ENCODE data around the gene MAN2A1.

The MAN2A1 gene

DNA sequence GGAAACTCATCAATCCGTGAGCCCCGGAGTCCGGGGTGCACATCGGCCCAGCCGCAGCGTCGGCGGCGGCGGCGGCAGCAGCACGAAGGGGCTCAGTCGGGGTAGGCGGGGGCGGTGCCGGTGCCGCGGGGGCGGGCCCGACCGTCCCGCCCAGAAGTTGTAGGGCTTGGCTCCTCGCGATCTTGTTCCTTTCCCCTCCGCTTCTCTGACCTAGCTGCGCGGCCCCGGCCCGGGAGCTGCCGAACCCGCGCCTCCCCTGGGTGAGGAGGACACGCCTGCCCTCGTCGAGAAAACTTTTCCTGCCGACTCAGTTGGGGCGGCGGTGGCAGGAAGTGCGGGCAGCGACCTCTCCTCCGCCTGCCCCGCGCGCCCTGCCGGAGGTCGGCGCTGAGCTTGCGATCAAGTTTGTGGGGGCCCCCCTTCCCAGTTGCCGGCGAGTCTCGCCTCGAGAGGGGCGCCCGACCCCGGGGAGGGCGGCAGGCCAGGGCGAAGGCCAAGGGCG is at the start of gene MAN2A1:
Gene MAN2A1 (plus strand): TSS at position 188 of the 502 bp plus-strand sequence. CDS start 491 bp downstream, outside the sequence.
- DNase-seq (ENCODE audit: low spot score): peak; percentile 77

DNA sequence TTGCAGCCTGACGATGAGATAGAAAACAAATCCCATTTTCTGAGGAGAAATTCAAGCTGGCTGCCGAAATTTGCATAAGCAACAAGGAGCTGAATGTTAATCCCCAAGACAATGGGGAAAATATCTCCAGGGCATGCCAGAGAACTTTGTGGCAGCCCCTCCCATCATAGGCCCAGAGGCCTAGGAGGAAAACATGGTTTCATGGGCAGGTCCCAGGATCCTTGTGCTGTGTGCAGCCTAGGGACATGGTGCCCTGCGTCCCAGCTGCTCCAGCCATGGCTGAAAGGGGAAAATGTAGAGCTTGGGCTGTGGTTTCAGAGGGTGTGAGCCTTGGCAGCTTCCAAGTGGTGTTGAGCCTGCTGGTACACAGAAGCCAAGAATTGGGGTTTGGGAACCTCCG is 48.8 kb upstream of the MAN2A1 start:
- no peak for DNase-seq (ENCODE audit: low spot score)

DNA sequence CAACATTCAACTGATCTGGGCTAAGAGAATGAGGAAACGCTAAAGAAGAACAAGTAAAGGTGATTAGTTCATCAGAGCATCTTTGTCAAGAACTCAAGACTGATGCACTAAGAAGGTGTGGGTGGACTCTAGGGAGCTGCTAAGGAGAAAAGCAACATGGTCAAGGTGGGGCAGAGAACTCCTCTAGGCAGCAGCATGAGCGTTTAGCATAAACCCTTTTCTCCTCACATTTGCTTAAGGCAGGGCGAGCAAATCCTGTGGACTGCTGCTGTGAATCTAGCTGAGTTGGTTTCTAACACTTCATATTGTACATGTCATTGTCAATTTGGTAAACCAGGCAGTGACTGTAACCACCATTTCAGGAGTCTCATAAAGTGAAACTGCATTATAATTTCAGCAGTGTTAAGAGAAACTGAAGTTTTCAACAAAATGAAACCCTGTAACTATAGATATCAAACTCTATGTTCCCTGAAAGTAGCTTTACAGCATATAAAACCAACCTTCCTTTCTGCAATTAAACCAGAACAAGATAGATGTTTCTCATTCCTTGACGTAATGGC is 45.9 kb upstream of the MAN2A1 start:
- DNase-seq (ENCODE audit: low spot score): no peak

DNA sequence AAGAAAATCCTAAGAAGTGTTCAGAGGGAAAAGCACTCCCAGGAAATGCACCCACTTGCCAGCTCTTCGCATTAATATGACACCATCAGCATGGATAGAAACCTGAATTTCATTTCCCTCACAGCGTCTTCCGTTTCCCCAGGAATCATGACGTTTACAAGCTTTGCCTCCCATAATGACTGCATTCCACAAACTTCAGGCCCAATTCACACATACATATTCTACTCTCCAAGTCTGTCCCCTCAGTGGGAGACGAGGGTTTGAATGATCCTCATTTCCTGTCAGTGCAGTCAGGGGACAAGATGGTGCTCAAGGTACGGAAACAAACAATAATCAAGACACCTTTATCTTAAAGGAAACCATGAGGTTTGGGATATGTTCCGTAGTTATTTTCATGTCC is 44.9 kb upstream of the MAN2A1 start:
- DNase-seq (ENCODE audit: low spot score): no peak

DNA sequence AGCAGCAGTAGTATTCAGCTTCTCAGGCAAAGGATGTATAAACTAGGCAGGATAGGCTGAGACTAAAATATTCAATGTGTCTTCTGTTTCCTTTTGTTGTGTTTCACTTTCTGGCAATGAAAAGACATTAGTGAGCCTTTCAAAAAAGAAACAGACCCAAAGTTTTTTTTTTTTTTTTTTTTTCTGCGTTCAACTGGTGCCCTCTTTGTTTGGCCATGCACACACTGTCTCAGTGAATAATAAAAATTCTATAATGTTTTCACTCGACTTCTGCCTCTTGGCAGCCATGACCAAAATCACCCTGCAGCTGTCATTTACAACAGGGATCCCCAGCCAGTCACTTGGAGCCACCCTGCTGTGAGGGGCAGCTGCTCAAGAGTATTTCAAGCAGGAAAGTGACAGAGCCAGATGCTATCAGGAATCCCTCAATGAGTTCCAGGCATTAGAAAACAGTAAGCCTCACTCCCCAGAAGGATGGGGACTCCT is 44.0 kb upstream of the MAN2A1 start:
- DNase-seq (ENCODE audit: low spot score): peak; percentile 80

DNA sequence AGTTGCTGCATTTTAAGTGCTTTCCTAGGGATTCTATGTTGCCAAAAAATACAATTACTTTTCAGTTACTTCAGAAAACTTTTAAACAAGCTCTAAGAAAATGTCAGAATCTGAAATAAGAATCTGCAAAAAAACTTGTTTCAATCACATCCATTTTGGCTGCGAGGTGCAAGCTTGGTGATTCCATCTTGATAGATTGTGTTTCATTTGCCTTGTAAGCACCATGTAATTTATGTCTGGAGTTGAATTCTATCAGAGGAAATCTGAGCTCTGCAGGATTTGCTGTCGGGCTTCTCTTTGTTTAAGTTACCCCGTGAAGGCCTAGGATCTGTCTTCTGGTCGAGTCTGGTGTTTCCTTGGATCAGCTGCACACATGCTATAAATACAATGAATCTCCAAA is 40.4 kb upstream of the MAN2A1 start:
- DNase-seq (ENCODE audit: low spot score): no peak

DNA sequence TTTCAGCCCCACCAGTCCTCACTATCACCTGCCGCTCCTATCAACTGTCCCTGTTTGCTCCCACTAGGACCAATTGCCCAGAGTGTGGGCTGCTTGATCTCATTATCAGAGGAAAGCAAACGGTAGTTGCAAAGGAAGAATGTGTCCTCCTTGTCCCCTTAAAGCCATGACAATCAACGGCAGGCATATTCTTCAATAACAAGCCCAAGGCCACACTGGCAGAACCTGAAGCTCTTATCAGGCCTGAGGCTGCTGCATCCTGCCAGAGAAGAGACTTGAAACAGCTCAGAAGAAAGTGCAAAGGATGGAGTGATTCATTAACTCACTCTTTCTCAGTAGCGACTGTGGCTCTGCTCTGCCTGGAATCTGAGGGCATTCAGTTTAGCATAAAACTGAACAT is 39.2 kb upstream of the MAN2A1 start:
- DNase-seq (ENCODE audit: low spot score): no peak

DNA sequence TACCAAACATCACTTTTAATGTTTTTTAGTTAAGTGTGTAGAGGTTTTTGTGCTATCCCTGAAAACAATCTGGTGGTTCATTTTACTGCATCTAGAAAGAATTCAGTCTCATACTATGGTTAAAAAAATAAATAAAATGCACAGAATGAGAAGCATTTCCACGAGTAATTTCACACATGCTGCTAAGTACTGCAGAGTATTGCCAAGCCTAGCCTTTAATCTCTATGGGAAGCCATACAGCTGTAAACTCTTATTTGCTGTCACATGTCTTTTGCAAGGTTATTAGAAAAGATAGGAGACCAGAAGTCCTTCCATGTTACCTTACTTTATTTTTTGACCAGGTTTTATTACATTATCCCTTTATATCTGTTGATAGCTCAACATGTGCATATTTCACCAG is 37.6 kb upstream of the MAN2A1 start:
- DNase-seq (ENCODE audit: low spot score): no peak

DNA sequence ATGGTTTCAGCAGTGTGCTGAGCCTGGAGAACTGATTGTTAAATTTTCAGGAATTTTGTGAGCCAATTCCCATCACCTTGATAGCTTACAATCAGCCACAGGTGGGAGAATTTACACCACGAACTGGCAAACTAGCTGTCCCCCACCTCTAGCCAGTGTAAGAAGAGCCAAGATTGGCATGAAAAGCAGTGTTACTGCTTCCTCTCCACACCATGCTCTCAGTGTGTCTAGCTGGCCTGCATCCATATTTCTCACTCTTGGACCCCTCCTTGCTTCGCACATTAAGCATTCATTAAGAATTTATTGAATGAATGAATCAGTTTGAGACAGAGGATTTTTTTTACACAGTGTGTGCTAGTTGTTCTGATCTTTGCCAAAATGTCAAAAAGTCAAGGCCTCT is 36.7 kb upstream of the MAN2A1 start:
- DNase-seq (ENCODE audit: low spot score): no peak

DNA sequence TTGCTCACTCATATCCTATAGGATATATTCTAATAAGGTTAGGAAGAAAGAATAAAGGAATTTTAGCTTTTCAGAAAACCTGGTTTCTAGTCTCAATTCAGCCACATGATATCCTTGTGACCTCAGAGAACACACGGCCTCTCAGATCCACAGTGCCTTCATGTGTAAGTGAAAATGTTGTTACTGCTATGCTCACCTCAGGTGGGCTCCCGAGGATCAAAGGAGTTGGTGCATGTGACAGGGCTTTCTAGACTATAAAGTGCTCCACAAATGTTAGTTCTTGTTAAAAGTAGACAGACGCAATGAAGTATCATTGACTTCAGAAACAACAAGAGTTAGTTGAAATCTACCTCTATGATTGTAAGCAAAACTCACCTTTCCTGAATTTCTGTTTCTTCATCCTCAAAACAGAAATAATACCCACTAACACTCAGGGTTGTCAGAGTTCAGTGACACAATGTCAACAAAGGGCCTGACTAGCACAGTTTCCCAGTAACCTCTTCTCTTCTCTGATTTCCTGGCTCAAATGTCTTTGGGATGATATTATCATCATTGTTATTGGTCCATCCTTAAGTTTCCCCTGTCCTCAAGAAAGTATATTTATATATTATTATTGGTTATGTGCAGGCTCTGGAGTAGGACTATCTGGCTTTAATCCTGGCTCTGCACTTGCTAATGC is 36.0 kb upstream of the MAN2A1 start:
- no peak for DNase-seq (ENCODE audit: low spot score)

DNA sequence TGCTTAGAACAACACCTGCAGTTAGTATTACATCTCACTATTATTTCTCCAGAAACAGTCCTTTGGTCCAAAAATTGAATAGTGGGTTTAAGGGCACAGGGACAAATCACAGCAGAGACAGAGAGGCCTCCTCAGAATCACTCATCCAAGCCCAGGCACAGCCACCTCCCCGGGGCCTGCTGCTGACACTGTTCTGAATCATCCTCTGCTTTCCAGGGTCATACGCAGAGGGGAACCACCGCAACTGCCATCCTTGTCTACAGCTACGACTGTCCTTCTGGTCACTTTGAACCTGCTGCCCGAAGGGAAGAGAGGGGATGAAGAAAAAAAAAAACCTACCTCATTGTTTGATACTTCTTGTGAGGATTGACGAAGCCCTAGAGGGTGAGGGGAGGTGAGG is 35.3 kb upstream of the MAN2A1 start:
- DNase-seq (ENCODE audit: low spot score): no peak

DNA sequence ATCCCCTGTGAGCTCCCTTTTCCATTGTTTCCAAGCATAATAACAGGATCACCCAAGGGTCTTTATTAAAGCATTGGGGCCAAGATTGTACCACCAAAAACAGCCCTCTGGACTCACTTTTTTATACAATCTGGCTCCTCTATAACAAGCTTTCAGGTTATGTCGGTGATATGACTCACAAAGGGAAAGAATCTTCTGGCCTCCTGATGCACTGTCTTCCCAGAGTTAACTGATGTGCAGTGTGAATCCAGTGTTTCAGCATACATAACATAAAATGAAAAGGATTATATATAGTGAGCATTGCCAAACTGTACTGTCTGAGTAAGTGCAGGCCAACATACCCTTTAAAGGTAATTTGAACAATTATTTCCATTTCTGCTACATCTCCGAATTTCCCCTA is 33.9 kb upstream of the MAN2A1 start:
- DNase-seq (ENCODE audit: low spot score): no peak

DNA sequence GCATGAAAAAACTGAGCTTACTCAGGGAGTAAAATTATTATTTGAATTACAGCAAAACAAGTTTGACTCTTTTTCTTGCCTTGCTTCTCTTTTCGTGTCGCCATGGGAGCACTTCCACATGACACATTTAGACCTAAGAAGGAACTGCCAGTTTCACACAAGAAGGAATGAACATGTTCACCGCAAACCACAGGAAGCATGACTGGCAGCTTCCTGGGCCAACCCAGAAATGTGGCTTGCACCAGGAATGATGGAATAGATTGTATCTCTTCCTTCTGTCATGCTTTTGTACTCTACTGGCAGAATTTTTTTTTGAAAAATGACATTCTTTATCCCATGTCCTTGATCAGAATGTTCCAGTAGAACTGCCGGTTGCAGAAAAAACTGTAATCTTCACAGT is 32.9 kb upstream of the MAN2A1 start:
- DNase-seq (ENCODE audit: low spot score): peak; percentile 70

DNA sequence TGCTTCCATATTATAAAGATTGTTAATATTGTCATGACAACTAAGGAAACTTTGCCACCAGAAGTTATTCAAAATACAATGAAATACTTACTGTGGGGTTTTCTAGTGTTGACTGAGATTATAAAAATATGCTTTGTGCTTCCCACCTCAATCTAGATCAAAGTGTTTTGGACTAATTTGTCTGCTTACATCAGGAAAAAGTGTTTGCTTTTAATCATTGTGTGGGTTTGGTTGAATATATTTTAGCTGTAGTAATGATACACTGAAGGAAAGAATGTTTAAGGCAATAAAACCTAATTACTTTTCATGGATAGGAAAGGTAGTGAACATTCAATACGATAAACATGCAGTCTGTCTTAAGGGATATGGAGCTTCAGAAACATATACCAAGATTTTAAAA is 29.8 kb upstream of the MAN2A1 start:
- no peak for DNase-seq (ENCODE audit: low spot score)

DNA sequence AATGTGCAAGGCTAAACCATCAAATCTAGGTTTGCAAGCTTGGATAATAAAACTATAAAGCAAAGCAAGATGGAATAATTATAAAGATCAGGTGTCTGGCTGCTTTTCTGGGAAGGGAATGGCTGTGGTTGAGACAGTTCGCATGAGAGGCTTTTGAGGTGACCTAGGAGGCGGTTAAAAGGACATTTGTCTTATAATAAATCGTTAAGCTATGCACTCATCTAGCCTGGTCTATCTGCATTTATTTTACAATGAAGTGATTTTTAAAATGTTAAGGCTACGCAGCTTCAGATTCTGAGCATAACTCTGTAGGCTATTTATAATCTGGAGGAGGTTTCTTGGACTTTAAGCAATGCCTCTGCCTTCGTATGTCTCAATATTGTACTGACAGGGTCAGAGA is 29.4 kb upstream of the MAN2A1 start:
- DNase-seq (ENCODE audit: low spot score): no peak

DNA sequence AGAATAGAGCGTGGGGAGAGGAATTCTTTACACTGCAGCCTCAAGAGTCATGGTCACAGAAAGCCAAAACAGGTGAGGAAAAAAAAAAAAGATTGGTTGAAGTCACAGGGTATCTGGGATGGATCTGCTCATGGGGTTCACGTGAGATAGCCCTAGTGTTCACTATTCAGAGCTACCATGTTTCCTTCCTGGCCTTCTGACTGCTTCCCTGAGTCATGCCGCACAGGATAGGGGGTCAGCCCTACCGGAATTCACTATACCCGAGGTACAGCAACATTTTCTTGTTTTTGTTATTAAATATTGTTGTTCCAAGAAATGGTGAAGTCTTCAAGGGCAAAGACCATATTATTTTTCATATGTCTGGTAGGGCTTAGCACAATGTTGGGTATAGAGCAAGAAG is 21.5 kb upstream of the MAN2A1 start:
- no peak for DNase-seq (ENCODE audit: low spot score)

DNA sequence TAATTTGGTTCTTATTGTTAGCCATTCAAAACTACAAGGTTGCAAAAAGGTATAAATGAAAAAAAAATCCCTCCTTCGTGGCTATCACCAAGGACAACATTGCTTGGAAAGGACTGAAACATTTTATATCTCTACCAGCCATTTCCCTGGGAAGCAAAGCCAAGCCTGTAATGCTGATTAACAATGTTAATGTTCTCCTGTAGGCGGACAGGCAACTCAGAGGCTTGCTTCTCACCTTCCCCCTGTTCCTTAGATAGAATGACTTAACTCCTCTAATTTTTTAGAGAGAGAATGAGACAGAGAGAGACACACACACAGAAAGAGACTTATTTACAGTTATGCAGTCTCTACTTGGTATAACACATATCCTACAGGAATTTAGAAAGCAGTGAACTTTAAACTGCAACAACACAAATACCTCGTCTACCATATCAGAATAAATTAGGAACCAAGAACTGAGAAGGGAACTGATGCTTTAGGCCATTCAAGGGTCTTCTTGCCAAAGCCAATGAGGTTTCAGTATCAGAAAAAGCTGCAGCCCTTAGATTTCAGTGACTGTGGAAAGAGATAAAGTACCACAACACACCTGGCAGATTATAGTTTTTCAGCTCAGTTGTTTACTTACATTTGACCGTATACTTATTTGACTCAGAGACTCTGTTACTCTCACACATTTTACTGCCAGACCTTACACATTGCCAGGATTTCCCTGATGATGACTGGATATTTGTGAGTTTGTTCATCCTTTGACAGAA is 20.9 kb upstream of the MAN2A1 start:
- no peak for DNase-seq (ENCODE audit: low spot score)

DNA sequence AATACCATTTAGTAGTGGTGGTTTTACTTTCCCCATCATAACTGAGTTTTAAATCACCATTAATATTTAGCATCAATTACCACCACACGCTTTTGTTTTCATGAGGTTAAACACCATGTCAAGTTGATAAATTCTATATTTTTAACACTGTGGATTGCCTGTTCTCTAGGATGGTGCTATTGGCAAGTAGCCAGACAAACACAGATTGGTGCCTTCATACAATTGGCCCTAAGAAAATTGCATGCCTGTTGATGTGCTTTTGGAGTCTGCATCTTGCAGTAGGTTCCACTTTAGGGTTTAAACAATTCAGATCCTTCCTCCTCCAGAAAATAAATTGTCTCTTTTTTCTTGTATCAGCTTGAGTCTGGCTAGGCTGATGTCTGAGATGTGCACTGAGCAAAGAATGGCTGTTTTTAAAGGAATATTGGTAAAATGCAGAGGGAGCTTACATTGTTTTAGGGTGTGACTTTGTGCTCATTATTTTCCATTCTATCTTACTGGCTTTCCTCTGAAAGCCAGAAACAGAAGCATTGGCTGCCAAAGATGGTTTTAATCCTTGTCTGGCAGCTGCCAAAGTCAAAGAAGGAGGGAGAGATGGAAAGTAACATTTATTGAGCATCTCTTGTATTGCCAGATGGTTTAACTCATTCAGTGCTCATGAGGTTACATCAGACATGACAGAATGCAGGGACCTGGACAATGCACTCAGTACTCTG is 19.6 kb upstream of the MAN2A1 start:
- DNase-seq (ENCODE audit: low spot score): no peak

DNA sequence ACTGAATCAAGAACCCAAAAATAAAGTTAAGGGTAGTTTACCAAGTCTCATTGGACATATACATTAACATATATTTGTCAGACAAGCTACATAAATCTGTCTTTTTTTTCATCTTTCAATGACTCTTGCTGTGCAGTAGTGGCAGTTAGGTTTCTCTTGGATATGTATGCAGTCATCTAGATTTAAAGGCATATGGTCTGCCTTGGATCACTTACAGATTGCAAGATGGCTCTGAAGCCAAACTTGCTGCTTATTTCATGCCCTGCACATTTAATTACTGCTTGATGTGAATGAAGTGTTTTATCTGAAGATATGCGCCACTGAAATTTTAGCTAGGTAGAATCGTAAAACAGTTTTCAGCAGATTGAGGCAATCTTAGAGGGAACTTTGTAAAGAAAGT is 18.6 kb upstream of the MAN2A1 start:
- no peak for DNase-seq (ENCODE audit: low spot score)

DNA sequence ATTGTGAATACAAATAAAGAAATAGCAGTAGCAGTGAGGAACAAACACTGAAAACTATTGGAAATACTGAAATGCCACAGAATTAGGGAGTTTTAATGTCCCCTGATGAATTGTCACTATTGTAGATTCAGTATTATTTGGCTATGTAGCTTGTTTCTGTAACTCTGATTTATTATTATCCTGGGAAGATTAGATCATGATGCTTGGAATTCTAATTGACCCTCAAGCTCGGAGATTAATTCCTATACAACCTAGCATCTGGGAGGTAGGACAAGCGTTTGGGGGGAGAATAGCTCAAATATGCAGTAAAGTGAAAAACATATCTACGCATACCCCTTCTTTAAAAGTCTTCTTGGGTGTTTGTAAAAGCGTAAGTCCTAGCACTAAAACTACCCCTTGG is 15.1 kb upstream of the MAN2A1 start:
- DNase-seq (ENCODE audit: low spot score): no peak

DNA sequence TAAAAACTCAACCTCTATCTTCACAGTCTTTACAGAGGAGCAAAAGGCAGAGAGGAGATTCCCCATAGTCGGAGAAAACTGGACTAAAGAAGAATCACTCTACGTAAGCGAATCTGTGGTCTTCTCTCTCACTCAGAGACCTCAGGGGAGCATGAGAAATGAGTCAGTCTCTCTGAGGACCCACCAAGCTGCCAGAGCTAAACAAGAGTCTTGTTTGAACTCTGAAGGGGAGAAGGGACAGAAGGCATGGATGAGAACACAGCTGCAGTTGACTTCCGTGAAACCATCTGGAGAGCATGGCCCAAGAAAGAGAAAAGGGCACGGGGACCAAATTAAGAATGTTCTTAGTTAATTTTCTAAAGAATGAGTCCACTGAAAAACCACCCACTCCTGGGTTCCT is 12.8 kb upstream of the MAN2A1 start:
- DNase-seq (ENCODE audit: low spot score): no peak

DNA sequence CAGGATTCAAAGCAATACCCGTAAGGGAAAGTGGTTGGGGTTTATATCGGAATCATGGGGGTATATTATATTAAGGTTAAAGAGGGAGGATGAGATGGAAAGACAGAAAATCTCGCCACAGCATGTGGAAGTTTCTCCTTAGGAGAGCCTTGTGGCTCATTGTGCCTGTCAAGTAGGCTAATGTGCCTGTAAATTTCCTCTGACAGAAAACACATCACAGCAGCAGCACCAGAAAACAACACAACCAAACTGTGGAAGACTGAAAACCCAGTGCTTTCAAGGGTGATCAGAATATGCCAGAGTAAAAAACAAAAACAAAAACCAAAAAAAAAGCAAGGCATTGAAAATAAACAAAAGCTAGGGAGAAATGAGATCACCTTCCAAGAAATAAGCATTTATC is 11.3 kb upstream of the MAN2A1 start:
- DNase-seq (ENCODE audit: low spot score): no peak

DNA sequence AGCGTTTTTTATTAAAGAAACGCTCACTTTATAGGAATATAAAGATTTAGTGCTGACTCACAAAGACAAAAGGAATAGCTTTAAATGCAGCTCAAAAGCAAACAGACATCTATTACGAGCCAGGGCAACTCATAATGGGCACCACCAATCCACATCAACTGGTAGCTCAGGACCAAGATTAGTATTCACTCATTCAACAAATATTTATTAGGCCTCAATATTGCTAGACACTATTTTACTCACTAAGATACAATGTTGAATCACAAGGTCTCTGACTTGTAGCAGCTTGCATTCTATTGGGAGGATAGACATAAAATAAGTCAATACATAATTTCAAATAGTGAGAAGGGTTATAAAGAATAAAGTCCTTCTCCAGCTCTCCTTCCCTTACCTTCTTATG is 8.0 kb upstream of the MAN2A1 start:
- no peak for DNase-seq (ENCODE audit: low spot score)

All from globus pallidus (tissue), 1 donor.